IMR-90 (cell line): ENCODE data around the gene CTNS. TPM values are rescaled to one million over a fixed set of nuclear protein-coding genes. Genes with fewer than 3 reads are reported as not detected.
A peak's percentile ranks its signal among the peaks of the same experiment; 100 is the strongest.

Experiments used
- ATAC-seq: fragments of 200-7000 bp; cut with Tn5 transposase; 2 replicates; pipeline ENCODE4 v1.9.1; 2020; ENCODE audit warnings: low read depth, mild to moderate bottlenecking, moderate library complexity
- BruUV-seq: library from RNA; stranded (reverse); fragments of 400-500 nt; replicated peaks from 2 replicates; lab custom pipeline; 2021; lab: Mats Ljungman, UMichigan
- CTCF ChIA-PET: fragments of 300-600 bp; formaldehyde crosslinking; extraction: SDS; loops from one replicate; lab custom pipeline; 2021; ENCODE audit warnings: antibody characterized with exemption; lab: Yijun Ruan, JAX
- POLR2A ChIA-PET: fragments of 300-600 bp; sonication (Branson Sonifier 250); formaldehyde crosslinking; loops from one replicate; lab custom pipeline; 2022; ENCODE audit warnings: antibody characterized with exemption; ENCODE audit not compliant: unreplicated experiment; lab: Charles Lee
- DNase-seq: peaks from one replicate; pipeline ENCODE4 v3.0.0; 2013
- H2AFZ ChIP-seq: replicated peaks from 2 replicates; pipeline ENCODE3; 2013; ENCODE audit warnings: low read length, mild to moderate bottlenecking; ENCODE audit not compliant: poor library complexity
- H2AK5ac ChIP-seq: 2 replicates; pipeline ENCODE4 v1.6.1; 2013; ENCODE audit warnings: low read depth, low read length, inconsistent platforms
- H2AK9ac ChIP-seq: replicated peaks from 2 replicates; pipeline ENCODE3; 2013; ENCODE audit warnings: mild to moderate bottlenecking, low read depth, low read length, moderate library complexity; ENCODE audit not compliant: poor library complexity
- H2BK120ac ChIP-seq: 2 replicates; pipeline ENCODE4 v1.6.1; 2013; ENCODE audit warnings: low read depth, low read length, inconsistent platforms
- H2BK15ac ChIP-seq: 3 replicates; pipeline ENCODE4 v1.6.1; 2013; ENCODE audit warnings: low read depth, low read length, inconsistent platforms
- H2BK20ac ChIP-seq: 2 replicates; pipeline ENCODE4 v1.6.1; 2013; ENCODE audit warnings: low read depth, mild to moderate bottlenecking, inconsistent platforms, low read length, moderate library complexity
- H2BK5ac ChIP-seq: 2 replicates; pipeline ENCODE4 v1.6.1; 2013; ENCODE audit warnings: mild to moderate bottlenecking, low read depth, low read length, inconsistent platforms; ENCODE audit not compliant: poor library complexity, severe bottlenecking
- H3K14ac ChIP-seq: replicated peaks from 2 replicates; pipeline ENCODE4 v1.6.1; 2013; ENCODE audit warnings: low read depth, low read length, inconsistent platforms
- H3K18ac ChIP-seq: 2 replicates; pipeline ENCODE4 v1.6.1; 2013; ENCODE audit warnings: low read depth, low read length, control low read depth
- H3K23ac ChIP-seq: 2 replicates; pipeline ENCODE4 v1.6.1; 2013; ENCODE audit warnings: low read depth, low read length, inconsistent platforms
- H3K27ac ChIP-seq: 2 replicates; pipeline ENCODE4 v1.5.1; 2013; ENCODE audit warnings: mild to moderate bottlenecking, control low read depth, low read length; ENCODE audit not compliant: insufficient read depth
- H3K27me3 ChIP-seq: 2 replicates; pipeline ENCODE4 v1.6.1; 2013; ENCODE audit warnings: low read length; ENCODE audit not compliant: control insufficient read depth, insufficient read depth
- H3K36me3 ChIP-seq: 2 replicates; pipeline ENCODE4 v1.6.1; 2013; ENCODE audit warnings: low read length, mixed read lengths; ENCODE audit not compliant: control insufficient read depth, insufficient read depth
- H3K4ac ChIP-seq: 2 replicates; pipeline ENCODE4 v1.6.1; 2013; ENCODE audit warnings: low read depth, low read length, inconsistent platforms
- H3K4me1 ChIP-seq: 2 replicates; pipeline ENCODE4 v1.6.1; 2013; ENCODE audit warnings: low read length, mixed read lengths; ENCODE audit not compliant: control insufficient read depth, insufficient read depth
- H3K4me2 ChIP-seq: 2 replicates; pipeline ENCODE4 v1.6.1; 2013; ENCODE audit warnings: low read depth, mild to moderate bottlenecking, control low read depth, low read length, moderate library complexity
- H3K4me3 ChIP-seq: 2 replicates; pipeline ENCODE4 v1.5.1; 2013; ENCODE audit warnings: low read depth, mild to moderate bottlenecking, control low read depth, low read length, moderate library complexity; ENCODE audit not compliant: insufficient read depth
- H3K56ac ChIP-seq: 2 replicates; pipeline ENCODE4 v1.6.1; 2013; ENCODE audit warnings: low read length, inconsistent platforms; ENCODE audit not compliant: insufficient read depth; ENCODE audit errors: extremely low read depth
- H3K79me1 ChIP-seq, 2 experiments: 2 replicates each; pipeline ENCODE4 v1.6.1; 2013; ENCODE audit warnings: low read length in 2 of 2, inconsistent platforms in 1 of 2, low read depth in 1 of 2
- H3K9ac ChIP-seq: 2 replicates; pipeline ENCODE4 v1.6.1; 2013; ENCODE audit warnings: low read depth, low read length, control low read depth
- H3K9me1 ChIP-seq: 2 replicates; pipeline ENCODE4 v1.6.1; 2013; ENCODE audit warnings: low read length, inconsistent platforms; ENCODE audit not compliant: insufficient read depth
- H3K9me3 ChIP-seq: 2 replicates; pipeline ENCODE4 v1.6.1; 2013; ENCODE audit warnings: low read length; ENCODE audit not compliant: control insufficient read depth, insufficient read depth
- H4K20me1 ChIP-seq: 2 replicates; pipeline ENCODE4 v1.6.1; 2013; ENCODE audit warnings: low read length, inconsistent platforms; ENCODE audit not compliant: insufficient read depth
- H4K5ac ChIP-seq: 2 replicates; pipeline ENCODE4 v1.6.1; 2013; ENCODE audit warnings: mild to moderate bottlenecking, low read depth, low read length, control low read depth
- H4K8ac ChIP-seq, 2 experiments: 2 replicates each; pipeline ENCODE4 v1.6.1; 2013; ENCODE audit warnings: low read depth in 2 of 2, low read length in 2 of 2, control low read depth in 1 of 2, inconsistent platforms in 1 of 2
- H4K91ac ChIP-seq: 2 replicates; pipeline ENCODE4 v1.6.1; 2013; ENCODE audit warnings: low read depth, low read length, inconsistent platforms; ENCODE audit not compliant: insufficient read depth
- BHLHE40 ChIP-seq: fragments of 150-350 bp; IDR thresholded peaks from 2 replicates; pipeline ENCODE4 v1.6.1; 2016; ENCODE audit warnings: mild to moderate bottlenecking, low read depth, low read length
- CEBPB ChIP-seq: IDR thresholded peaks from 2 replicates; pipeline ENCODE4 v1.6.1; 2012; ENCODE audit warnings: low read depth, low read length, improper control_type of control experiment
- CHD1 ChIP-seq: IDR thresholded peaks from 2 replicates; pipeline ENCODE4 v1.6.1; 2012; ENCODE audit warnings: low read depth, low read length, improper control_type of control experiment
- CTCF ChIP-seq: conservative IDR thresholded peaks from 2 replicates; pipeline ENCODE4 v1.5.1; 2012; ENCODE audit warnings: mild to moderate bottlenecking, low read depth, low read length, improper control_type of control experiment
- ELK1 ChIP-seq: fragments of 150-350 bp; IDR thresholded peaks from 2 replicates; pipeline ENCODE4 v1.6.1; 2016; ENCODE audit warnings: low read depth, mild to moderate bottlenecking, low read length, moderate library complexity, borderline replicate concordance
- FOS ChIP-seq: fragments of 150-350 bp; IDR thresholded peaks from 2 replicates; pipeline ENCODE4 v1.6.1; 2016; ENCODE audit warnings: low read depth, low read length
- MAFK ChIP-seq: IDR thresholded peaks from 2 replicates; pipeline ENCODE4 v1.6.1; 2012; ENCODE audit warnings: low read depth, low read length, improper control_type of control experiment
- MAZ ChIP-seq: IDR thresholded peaks from 2 replicates; pipeline ENCODE4 v1.6.1; 2012; ENCODE audit warnings: low read depth, mild to moderate bottlenecking, low read length, improper control_type of control experiment, moderate library complexity, borderline replicate concordance
- MXI1 ChIP-seq: IDR thresholded peaks from 2 replicates; pipeline ENCODE4 v1.6.1; 2012; ENCODE audit warnings: low read depth, mild to moderate bottlenecking, low read length, moderate library complexity, borderline replicate concordance
- NFE2L2 ChIP-seq: fragments of 150-350 bp; IDR thresholded peaks from 2 replicates; pipeline ENCODE4 v1.6.1; 2016; ENCODE audit warnings: low read depth, mild to moderate bottlenecking, low read length
- POLR2A ChIP-seq: IDR thresholded peaks from 2 replicates; pipeline ENCODE4 v1.6.1; 2012; ENCODE audit warnings: mild to moderate bottlenecking, low read depth, low read length
- RAD21 ChIP-seq: IDR thresholded peaks from 2 replicates; pipeline ENCODE4 v1.6.1; 2012; ENCODE audit warnings: low read length, improper control_type of control experiment
- RCOR1 ChIP-seq: IDR thresholded peaks from 2 replicates; pipeline ENCODE4 v1.6.1; 2012; ENCODE audit warnings: mild to moderate bottlenecking, low read length, improper control_type of control experiment; ENCODE audit not compliant: insufficient replicate concordance
- RFX5 ChIP-seq: IDR thresholded peaks from 2 replicates; pipeline ENCODE4 v1.8.0; 2012; ENCODE audit warnings: low read depth, mild to moderate bottlenecking, low read length, moderate library complexity
- SMC3 ChIP-seq: fragments of 150-350 bp; IDR thresholded peaks from 2 replicates; pipeline ENCODE4 v1.6.1; 2016; ENCODE audit warnings: low read depth, mild to moderate bottlenecking, antibody characterized with exemption, low read length, moderate library complexity
- USF2 ChIP-seq: fragments of 150-350 bp; IDR thresholded peaks from 2 replicates; pipeline ENCODE4 v1.6.1; 2017; ENCODE audit warnings: mild to moderate bottlenecking, antibody characterized with exemption, low read length, low read depth
- WGBS, 2 experiments: methylation state at CpG; one replicate each; pipeline versions ENCODE4 v1.1.5 to v1.1.7; 2013; ENCODE audit warnings: missing lambda C conversion rate in 2 of 2; ENCODE audit not compliant: insufficient read length in 1 of 2; ENCODE audit errors: extremely low coverage in 2 of 2; 5-methylcytosine and 5-hydroxymethylcytosine counted together
- dilution Hi-C: fragments of 300-500 bp; cut with HindIII; formaldehyde crosslinking; loops from one replicate; pipeline ENCODE4 v1.14.3; 2018; ENCODE audit warnings: low sequenced_read_pairs; ENCODE audit not compliant: unreplicated experiment
- in situ Hi-C: fragments of 300-500 bp; cut with MboI; formaldehyde crosslinking; loops from 3 replicates; pipeline ENCODE4 v1.14.3; 2019; ENCODE audit warnings: low sequenced_read_pairs, inconsistent platforms, mixed read lengths
- intact Hi-C: fragments of 100-400 bp; cut with micrococcal nuclease; formaldehyde crosslinking; loops from 2 replicates; pipeline ENCODE4 v1.10.0; 2022
- polyA plus RNA-seq, 3 experiments: library from polyadenylated mRNA; depleted of rRNA; stranded (reverse); fragments of >200 nt; gene quantifications; 2 replicates each; pipeline ENCODE4 v1.2.3, GENCODE V29; 2012; ENCODE audit warnings: low replicate concordance in 1 of 3
- total RNA-seq: library from RNA; depleted of rRNA; stranded (reverse); fragments of >200 nt; gene quantifications from 2 replicates; pipeline ENCODE4 v1.2.3, GENCODE V29; 2012

Gene CTNS
- total and polyA plus RNA-seq, 2 of the 4 experiments (the other 2 are of a cell fraction) = 4.7 to 5.3 TPM

GRCh38 chr17:3683054-3683511, 46.5 kb downstream of the CTNS start:
- Histone ChIP-seq H3K27me3 (peaks cover 11% of the 10 kb centered on the region), H3K27ac (no peak overlapping the region), H4K91ac (no peak overlapping the region), H2BK15ac (no peak overlapping the region), H3K9me3 (no peaks in the 10 kb centered on the region), H2BK20ac (no peak overlapping the region), H3K23ac (no peak overlapping the region), H3K56ac (no peak overlapping the region), H3K4ac (no peak overlapping the region), H3K4me3 (no peak overlapping the region), H2BK5ac (no peak overlapping the region), H3K9ac (no peak overlapping the region), H3K9me1 (no peaks in the 10 kb centered on the region), H4K8ac (no peak overlapping the region), H3K14ac (no peak overlapping the region), H3K36me3 (no peaks in the 10 kb centered on the region), H2AK5ac (no peak overlapping the region), H3K4me1 (no peaks in the 10 kb centered on the region), H3K18ac (no peak overlapping the region), H2BK120ac (no peak overlapping the region), H2AFZ (peak overlapping the region; percentile 65), H2AK9ac (peak overlapping the region; percentile 90), H4K20me1 (no peaks in the 10 kb centered on the region), H3K4me2 (no peak overlapping the region), H3K79me1 (no peaks in the 10 kb centered on the region), H4K5ac (no peak overlapping the region)
- in situ Hi-C loops = no loop called here
- no TSS peak for BruUV-seq
- no CpG with 5 or more reads among the region's 10 CpGs for WGBS, 2 experiments
- no peak for DNase-seq
- intact Hi-C loops = loop anchor here (5.0 kb wide), 1 partner anchor 39 kb away; the partner anchor contains the start of gene HASPIN
- dilution Hi-C loops = no loop called here
- peak; percentile 94 for ATAC-seq
- TF ChIP-seq MXI1 (no peak), CEBPB (no peak), RCOR1 (no peak), CTCF (peak; percentile 80), FOS (no peak), BHLHE40 (peak; percentile 18; the same call in 1 of the 2 replicates), USF2 (no peak), SMC3 (peak; percentile 51), NFE2L2 (no peak), CHD1 (no peak), MAZ (no peak; the same call in 1 of the 2 replicates), MAFK (no peak), RFX5 (no peak), ELK1 (no peak), POLR2A (no peak), RAD21 (peak; percentile 69)
- CTCF ChIA-PET = interaction anchor here (0.6 to 0.8 kb wide), 5 partner anchors 11 to 58 kb away, joined by 3 to 5 read pairs (median 3); no protein-coding TSS in a partner anchor
- POLR2A ChIA-PET = no interaction called here
